GM19035 (cell line): ENCODE results near the gene SND1.
"Not testable (repeated sequence)": the region's sequence is repeated elsewhere in the genome, so short reads cannot be mapped to it uniquely, and the experiment has no call there.

Experiments used
- ATAC-seq: cut with Tn5 transposase; IDR thresholded peaks from one replicate; pipeline ENCODE4 v1.9.1; 2021; ENCODE audit not compliant: unreplicated experiment

Gene SND1

DNA sequence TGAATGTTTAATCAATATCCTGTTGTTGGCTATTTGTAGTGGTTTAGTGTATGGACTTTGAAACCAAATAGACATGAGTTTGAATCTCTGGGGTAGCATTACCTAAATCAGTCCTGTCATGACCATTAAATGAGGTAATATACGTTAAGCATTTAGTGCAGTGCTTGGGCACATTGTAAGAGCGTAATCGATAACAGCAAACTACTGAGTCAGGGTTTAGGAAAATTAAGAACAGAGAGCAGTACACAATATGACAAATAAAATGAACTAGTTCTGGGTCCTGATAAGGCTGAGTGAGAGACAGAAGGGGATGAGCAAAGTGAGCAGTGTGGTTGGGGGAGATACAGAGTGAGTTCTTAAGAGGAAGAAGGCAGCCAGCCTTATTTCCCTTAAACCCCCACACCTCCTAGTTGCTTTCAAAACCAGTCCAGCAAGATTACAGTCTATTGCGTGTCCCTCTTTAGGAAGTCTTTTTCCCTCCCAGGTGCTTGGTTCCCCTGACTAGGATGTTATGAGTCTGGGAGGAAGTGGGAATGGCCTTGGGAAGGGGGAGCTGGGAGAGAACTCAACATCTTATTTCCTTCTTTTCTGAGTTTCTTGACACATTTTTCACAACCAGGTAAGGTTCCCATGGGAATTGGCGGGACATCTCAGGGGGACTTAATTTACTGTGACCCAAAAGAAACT lies 171.0 kb downstream of the SND1 start:
- ATAC-seq, result no peak

DNA sequence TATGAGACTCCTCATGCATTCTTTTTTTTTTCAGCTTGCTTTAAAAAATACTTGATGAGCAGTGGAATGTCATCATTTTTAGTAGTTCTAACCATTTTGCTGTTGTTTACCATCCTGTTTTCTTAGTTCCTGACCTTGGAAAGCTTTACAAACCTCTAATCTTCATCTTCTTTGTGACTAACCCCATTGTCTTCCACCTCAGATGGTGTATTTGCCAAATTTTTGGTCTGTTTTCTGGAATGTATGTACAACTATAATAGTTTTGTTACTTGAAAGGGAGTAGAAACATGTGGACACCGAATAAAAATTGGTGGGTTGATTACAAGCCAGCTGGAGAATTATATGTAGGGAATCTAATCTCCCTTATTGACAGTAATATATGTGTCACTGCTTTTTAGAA lies 172.7 kb downstream of the SND1 start:
- ATAC-seq, result no peak

DNA sequence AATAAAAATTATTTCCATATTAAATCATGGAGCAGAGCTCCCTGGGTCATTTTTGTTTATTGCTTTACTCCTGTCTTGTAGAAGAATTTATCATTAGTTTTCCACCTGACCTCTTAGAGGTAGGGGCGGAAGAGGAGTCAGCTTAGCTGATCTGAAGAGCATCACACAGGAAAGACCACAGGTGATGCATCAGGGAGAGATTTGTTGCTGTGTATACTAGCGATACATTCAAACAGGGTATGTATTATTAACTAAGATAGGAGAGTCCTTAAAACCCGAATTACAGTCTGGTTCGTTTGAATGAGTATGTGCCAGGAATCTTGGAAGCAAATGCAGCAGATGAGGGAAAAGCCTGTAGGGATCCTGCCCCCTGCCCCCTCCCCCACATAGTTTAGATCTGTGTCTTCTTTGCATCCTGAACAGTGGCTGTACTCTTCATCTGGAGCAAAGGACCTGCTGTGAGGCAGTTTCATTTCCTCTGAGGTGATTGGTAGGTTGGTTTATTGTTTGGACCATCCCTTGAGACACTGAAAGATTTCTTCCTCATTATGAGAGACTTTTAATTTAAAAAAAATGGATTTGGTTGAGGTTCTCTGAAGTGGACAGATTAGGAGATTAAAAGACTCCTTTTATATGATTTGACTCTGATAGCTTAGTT lies 177.0 kb downstream of the SND1 start:
- no peak for ATAC-seq

DNA sequence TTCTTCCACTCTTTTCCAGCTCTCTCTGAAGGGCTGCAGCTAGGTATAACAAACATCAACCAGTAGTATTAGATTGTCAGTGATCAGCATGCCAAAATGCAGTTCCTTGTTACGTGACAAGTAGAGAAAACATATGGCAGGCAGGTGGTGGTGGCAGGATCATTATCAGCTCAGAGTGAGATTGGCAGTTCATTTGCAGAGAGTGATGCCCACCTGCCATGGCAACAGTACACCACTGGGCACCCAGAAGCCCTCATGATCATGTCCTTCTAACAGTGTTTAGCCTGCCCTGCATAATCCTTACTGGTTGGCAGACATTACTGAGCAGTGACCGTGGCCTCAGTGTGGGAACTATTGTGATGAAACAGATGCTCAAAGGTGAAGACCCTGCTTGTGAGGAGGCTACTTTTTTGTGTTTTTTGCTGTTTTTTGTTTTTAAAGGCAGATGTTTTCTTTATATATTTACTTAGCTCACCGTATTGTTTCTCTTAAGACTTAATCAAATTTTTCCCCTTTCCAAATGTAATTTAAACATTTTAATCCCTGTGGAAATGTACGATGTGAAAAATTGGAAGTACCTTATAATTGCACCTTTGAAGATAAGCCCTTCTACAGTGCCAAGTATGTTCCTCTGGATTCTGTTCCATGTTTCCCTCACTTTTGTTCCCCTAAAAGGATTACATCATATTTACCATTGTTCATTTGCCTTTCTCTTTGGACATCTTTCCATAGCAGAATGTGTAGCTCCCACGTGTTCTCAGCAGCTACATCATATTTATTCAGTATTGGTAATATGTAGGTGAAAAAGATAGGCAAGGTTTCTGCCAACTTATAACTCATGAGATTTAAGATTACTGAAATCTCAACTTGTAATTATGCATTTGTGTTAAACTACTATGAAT lies 179.6 kb downstream of the SND1 start:
- ATAC-seq, result no peak

DNA sequence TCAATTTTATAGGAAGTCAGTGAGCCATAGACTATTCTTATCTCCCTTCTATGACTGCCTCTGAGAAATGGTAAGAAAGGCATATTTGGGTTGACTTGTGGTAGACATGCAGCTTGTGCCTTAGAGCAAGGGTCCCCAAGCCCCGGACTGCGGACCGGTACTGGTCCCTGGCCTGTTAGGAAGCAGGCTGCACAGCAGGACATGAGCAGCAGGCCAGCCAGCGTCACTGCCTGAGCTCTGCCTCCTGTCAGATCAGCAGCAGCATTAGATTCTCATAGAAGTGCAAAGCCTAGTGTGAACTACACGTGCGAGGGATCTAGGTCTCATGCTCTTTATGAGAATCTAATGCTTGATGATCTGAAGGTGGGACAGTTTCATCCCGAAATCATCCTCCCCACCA lies 180.6 kb downstream of the SND1 start:
- no peak for ATAC-seq

DNA sequence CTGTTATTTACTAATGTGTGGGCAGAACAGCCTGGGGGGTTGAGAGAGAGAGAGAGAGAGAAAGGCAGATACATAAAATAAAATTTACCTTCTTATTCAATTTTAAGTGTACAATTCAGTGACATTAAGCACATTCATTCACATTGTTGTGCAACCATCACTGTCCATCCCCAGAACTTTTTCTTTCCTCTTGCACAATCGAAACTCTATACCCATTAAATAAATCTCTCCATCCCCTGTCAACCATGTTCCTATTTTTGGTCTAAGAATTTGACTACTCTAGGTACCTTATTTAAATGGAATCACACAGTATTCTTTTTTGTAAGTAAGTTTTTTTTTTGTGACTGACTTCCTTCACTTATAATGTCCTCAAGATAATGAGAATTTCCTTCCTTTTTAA lies 181.6 kb downstream of the SND1 start:
- ATAC-seq, result no peak

DNA sequence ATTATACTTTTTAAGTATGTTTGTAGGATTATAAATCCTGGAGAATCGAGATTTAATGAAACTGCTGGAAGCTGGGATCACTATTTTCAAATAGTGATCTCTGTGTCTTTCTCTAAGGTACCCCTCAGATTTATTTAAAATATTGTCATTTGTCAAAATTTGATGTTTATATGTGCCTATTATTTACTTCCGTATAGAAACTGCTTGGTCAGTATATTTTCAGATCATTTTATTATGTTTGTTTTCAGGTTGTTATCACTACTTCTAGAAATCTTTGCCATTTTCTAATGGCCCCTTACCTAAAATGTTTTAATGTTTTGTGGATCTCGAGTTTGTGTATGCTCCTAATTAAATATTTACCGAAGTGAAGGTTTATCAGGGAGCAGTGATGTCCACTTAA lies 183.7 kb downstream of the SND1 start:
- ATAC-seq, result no peak

DNA sequence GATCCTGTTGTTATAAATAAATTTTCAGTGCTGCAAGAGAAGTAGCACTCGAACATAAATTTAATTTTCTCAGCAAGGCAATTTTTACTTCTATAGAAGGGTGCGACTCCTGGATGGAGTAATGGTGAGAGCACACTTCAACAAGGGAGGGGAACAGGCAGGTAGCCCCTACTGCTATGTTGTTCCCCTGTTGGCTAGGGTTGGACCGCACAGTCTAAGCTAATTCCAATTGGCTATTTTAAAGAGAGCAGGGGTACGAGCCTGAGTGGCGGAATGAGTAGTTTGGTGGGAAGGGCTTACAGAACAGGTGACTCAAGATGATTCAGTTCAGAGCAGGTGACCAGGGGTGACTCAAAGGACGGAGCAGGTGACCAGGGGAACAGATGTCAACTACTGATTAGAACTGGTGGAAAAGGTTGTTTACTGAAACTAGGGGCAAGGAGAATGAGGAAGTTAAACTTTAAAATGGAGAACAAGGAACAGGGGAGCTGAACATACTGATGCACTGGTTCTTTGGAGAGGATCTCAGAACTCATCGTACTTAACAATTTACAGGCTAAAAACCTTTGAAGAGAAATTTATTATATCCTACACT lies 185.9 kb downstream of the SND1 start:
- ATAC-seq, result not testable (repeated sequence)

DNA sequence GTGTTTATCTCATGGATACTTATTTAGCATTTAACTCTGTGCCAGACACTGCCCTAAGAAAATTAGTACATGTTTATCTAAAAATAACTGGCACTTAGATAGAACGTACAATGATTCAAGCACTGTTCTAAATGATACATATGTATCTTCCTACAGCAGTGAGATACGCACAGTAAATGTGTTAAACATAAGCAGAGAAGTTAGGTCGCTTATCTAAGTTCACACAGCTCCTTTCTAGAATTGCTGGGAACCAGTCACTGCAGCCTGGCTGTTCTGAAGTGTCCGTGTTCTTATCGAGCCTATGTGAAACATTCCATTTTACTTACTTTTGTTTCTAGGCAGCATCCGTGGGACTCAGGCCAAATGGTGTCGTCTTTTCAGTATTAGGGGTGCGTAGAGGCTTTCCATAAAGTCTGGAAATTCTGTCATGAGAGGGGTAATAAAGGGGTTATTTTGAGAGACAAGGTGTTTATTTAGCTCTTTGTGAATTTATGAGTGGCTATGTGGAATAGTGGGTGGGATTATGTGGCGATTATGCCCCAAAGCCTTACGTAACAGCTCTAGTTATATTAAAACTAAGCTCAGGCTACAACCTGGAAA lies 186.9 kb downstream of the SND1 start:
- ATAC-seq, result no peak

DNA sequence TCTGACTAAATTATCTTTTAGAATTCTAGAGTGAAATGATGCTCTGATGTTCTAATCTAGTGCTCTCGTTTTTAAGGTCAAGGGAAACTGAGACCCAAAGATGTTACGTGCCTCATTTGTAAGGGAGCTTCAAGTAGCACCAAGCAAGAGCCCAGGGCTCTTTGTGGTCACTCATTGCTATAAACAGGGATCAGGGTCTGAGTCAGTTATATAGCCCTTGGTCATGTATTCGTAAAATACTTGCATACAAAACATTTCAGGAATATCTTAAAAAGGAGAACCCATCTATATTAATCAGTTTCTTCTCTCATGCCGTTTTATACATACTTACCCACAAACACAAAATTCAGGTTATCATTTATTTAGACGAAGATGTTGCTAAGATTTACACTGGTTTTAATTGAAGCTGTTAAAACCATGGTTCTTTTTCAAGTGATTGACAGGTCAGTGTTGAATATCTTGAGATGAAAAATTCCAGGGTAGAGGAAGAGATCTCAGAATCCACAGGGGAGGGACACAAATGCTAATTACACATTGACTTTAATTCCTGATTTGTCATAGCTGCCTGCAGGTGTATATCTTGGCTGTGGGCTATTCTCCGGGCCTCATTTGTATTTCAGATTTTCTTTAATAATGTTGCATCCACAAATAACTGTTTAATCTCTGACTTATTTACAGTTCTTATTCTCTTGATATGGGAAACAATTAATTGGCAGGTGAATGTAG lies 188.4 kb downstream of the SND1 start:
- no peak for ATAC-seq

DNA sequence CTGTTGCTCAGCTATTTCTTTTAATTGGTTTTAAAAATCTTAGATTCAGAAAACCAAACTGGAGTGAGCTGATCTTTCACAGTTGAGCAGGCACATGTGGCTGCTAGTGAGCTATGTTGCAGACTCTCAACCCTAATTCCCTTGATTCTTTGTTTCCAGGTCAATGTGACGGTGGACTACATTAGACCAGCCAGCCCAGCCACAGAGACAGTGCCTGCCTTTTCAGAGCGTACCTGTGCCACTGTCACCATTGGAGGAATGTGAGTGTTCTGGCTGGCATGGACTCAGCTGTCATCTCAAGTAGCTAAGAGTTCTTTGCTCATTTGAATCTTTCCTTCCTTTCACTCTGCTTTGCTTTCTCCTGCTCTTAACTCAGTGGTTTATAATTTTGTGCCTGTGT lies 192.2 kb downstream of the SND1 start:
- ATAC-seq, result no peak

DNA sequence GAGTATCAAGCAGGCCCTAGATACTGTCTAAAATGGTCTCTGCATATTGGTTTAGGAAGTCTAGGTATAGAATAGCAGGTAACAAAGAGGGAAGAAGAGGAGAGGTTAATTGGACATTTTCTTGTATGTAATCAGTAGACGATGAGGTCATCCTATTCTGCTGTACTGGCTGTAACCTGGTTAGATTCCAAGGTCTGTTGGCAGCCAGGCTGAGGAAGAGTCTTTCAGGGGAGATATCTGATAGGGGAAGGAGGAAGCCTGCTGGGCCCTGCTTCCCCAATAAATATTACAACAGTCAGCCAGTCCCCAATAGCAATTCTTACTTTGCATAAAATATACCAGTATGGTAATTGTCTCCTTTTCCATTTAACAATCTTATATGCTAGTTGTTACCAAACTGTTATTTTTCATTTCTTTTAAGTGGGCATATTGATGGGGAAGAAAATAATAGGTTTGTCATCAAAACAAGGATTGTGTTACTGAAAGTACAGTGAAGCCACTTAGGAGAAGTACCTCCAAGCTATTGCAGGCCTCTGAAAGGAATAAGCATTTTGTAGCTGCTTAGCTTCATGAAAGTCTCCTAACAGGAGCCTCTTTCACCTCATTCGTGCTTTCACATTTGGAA lies 192.8 kb downstream of the SND1 start:
- ATAC-seq, result no peak

DNA sequence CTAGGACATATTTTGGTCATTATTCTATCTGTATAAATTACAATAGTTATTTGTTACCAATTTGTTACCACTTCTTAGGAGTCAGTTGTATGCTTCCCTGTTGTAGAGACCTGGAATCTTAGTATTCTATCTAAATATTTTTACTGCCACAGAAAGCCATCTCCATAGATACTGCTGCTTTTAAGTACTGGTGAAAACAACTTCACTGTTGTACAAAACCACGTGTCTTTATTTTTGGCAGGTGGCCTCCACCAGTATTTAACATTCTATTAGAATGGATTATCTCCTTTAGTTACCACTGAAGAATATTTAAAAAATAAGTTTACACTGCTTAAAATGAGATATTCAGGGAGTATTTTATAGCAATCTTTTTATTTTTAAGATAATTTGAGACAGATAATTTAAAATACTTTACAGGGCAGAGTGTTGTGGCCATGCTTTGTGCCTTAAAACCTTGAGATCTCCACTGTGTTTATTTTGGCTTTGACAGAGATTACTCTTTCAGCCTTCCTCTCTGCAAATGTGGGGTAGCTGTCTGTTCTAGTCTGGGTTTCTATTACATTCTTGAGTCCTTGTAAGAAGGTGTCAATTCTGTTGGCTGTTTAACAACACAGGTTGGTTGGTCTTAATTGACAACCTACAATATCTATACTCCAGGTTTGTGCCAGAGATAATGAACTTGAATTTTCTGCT lies 193.7 kb downstream of the SND1 start:
- ATAC-seq, result no peak

DNA sequence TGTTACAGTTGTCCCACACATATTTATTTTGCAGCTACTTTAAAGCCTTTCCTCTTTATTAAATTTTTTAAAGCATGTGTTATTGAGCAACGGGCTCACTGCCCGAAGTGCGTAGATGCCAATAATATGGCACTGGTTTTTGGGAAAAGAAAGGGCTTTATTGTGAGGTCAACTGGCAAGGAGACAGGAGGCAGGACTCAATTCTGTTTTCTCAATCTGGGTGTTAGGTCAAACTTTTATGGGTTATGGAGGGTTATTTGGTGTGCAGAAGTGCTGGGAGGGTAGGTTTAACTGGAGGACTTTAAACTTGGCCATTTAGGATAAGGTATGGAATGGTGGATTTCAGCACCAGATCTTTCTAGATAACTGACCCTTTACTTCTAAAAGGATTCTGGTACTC lies 195.6 kb downstream of the SND1 start:
- ATAC-seq, result no peak

DNA sequence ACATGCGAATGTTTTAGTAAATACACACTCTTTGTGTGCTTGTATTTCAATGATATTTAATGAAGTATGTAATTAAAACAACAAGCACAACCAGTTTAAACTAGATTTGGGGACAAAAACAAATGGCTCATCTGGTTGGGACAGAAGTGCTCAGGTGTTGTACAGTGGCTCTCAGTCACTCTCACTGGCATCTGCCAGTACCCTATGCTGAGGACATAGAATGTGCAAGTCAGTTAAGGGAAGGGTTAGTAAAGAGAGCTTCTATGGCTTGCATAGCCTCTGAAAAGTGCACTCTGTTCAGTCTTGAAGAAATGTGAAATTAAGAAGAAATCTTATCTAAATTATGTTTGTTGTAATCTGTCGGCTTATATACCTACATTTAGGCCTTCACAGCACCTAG lies 196.2 kb downstream of the SND1 start:
- ATAC-seq, result no peak

DNA sequence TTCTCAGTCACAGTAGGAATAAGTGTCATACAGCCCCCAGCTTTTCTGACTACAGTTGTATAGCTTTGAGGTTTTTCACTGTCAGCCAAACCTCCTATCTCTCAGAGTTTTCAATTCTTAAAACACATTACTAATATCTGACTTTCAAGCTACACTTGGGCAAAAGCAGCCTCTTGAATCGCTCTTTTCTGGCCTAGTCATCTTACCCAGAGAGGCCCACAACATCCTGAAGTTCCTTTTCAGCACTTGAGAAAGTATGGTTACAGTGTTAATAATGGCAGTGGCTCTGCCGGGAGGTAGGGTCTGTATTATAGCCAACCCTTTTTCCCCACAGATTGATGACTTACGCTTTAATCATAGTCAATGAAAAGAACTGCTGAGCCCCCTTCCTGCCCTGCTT lies 198.2 kb downstream of the SND1 start:
- ATAC-seq, result no peak

DNA sequence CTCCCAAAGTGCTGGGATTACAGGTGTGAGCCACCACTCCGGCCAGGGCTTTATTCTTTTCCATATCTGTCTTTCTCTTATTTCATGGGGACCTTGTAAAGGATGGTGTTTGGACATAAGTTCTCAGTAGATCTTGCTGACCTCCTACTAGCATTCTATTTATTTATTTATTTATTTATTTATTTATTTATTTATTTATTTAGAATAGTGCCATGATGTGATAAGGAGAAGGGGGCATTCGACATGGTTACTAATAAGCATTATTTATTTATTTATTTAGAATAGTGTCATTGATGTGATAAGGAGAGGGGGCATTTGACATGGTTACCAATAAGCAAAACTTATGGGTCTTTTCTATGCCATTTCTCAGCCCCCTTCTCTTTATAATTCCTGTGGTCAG lies 202.4 kb downstream of the SND1 start:
- ATAC-seq, result no peak

DNA sequence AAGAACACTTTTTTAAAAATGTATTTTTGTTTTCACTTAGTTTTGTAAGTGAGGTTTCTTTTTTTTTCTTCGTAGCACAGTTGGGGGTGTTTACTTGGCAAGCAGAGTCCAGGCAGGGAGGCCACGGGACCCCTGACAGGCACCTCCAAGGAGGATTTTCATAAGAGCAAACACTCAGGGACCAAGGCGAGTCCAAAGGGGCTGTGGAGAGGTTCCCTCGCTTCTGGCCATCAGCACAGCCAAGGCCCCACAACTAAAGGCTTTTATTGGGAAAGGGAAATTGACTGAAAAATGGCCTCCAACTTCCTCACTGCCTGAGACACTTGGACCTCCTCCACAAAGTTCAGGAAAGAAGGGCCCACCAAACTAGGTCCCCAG lies 205.5 kb downstream of the SND1 start:
- ATAC-seq, result no peak

DNA sequence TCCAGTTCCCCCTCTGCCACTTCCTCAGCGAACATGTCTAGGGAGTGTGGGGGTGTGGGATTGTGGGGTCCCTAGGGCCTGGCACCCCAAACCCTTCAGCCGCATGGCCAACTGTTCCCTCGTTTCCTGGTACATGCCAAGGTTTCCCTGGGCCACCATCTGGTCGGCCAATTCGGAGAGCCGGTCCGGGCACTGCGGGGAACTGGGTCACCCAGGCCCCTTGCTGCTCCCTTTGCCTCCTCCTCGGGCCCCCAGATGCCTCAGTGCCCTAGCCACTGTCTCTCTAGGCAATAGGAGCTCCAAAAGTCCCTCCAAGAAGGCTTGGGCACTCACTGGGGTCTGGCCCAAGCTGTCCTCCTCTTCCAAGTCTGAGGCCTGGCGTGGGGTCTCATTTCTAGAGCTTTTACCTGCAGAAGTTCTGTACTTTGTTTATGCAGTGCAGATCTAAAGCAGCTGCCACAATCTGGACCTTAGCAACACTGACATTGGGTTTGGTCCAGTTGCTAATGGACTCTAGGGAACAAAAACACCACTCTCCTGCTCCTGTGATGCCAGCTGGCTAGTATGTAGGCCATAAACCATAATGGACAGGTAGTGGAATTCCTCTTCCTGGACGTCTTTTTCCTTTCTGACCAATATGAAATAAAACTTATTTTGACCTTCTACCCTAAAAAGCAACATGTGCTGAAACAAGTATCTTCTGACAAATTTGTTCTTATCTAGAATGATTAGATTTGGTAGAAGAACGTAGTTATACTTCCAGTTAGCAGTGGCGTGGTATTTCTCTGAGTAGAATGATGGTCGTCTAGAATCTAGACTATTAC lies 206.3 kb downstream of the SND1 start:
- no peak for ATAC-seq
